Kidney epithelial cell (primary cell): ENCODE measurements around the gene SCN7A. TPM values are rescaled to one million over a fixed set of nuclear protein-coding genes. Genes with fewer than 3 reads are reported as not detected.

Experiments used
- DNase-seq: peaks from one replicate; pipeline ENCODE4 v3.0.0-alpha.2; 2010; ENCODE audit warnings: low read depth
- H3K27me3 ChIP-seq: 2 replicates; pipeline ENCODE4 v1.6.0; 2011; ENCODE audit warnings: low read length; ENCODE audit not compliant: control insufficient read depth, insufficient read depth
- H3K36me3 ChIP-seq: 2 replicates; pipeline ENCODE4 v1.5.1; 2011; ENCODE audit warnings: low read length; ENCODE audit not compliant: control insufficient read depth, insufficient read depth
- H3K4me3 ChIP-seq: 2 replicates; pipeline ENCODE4 v1.5.1; 2011; ENCODE audit warnings: low read depth, mild to moderate bottlenecking, control low read depth, low read length
- CTCF ChIP-seq: IDR thresholded peaks from 2 replicates; pipeline ENCODE4 v1.5.1; 2011; ENCODE audit warnings: mild to moderate bottlenecking, moderate library complexity, low read length, control low read depth, inconsistent platforms; ENCODE audit not compliant: insufficient read depth, poor library complexity, severe bottlenecking
- total RNA-seq: library from RNA; depleted of rRNA; stranded (reverse); fragments of >200 nt; gene quantifications from 2 replicates; pipeline ENCODE4 v1.2.3, GENCODE V29; 2015

The SCN7A gene
- total RNA-seq, 1 donor from 2014 or later = 0.08 TPM

GRCh38 chr2:166499281-166499680, 5.2 kb upstream of the SCN7A start:
- no peak for TF ChIP-seq CTCF
- Histone ChIP-seq H3K4me3 (no peak overlapping the region), H3K27me3 (no peaks in the 10 kb centered on the region), H3K36me3 (no peaks in the 10 kb centered on the region)
- no peak for DNase-seq

- H3K27me3 ChIP-seq = no peaks in the 10 kb centered on the region
- no peak for TF ChIP-seq CTCF
- no peaks in the 10 kb centered on the region for H3K36me3 ChIP-seq
- DNase-seq = no peak
- no peak overlapping the region for H3K4me3 ChIP-seq
Measured at GRCh38 chr2:166491461-166491860, 2.6 kb downstream of the SCN7A start.

- TF ChIP-seq CTCF = no peak
- H3K4me3 ChIP-seq = no peak overlapping the region
- H3K36me3 ChIP-seq = no peaks in the 10 kb centered on the region
- DNase-seq = no peak
- H3K27me3 ChIP-seq = no peaks in the 10 kb centered on the region
Measured at GRCh38 chr2:166487171-166487570, 6.9 kb downstream of the SCN7A start.

GRCh38 chr2:166485558-166486178, 8.4 kb downstream of the SCN7A start:
- no peak overlapping the region for H3K4me3 ChIP-seq
- no peaks in the 10 kb centered on the region for H3K36me3 ChIP-seq
- DNase-seq = no peak
- TF ChIP-seq CTCF = no peak
- H3K27me3 ChIP-seq = no peaks in the 10 kb centered on the region

- no peak for DNase-seq
- Histone ChIP-seq H3K4me3 (no peak overlapping the region), H3K27me3 (no peaks in the 10 kb centered on the region), H3K36me3 (no peaks in the 10 kb centered on the region)
- no peak for TF ChIP-seq CTCF
Measured at GRCh38 chr2:166472332-166472731, 21.7 kb downstream of the SCN7A start.
